Smooth muscle cell (in vitro differentiated cells): ENCODE results near the gene ABCA9. TPM values are rescaled to one million over a fixed set of nuclear protein-coding genes. Genes with fewer than 3 reads are reported as not detected.

Experiments
- DNase-seq: peaks from one replicate; lab custom pipeline; 2025; ENCODE audit not compliant: unreplicated experiment; lab: John Stamatoyannopoulos, UW
- H2AFZ ChIP-seq: fragments of 200-600 bp; sonication (generic); 2 replicates; pipeline ENCODE4 v1.6.0; 2016; ENCODE audit warnings: antibody characterized with exemption, low read depth, mild to moderate bottlenecking
- H3F3A ChIP-seq: fragments of 200-600 bp; sonication (generic); 2 replicates; pipeline ENCODE4 v1.6.0; 2017; ENCODE audit warnings: antibody characterized with exemption, low read depth
- H3K27ac ChIP-seq: fragments of 200-600 bp; sonication (generic); 2 replicates; pipeline ENCODE4 v1.5.1; 2016; ENCODE audit warnings: low read depth, mild to moderate bottlenecking
- H3K27me3 ChIP-seq: fragments of 200-600 bp; sonication (generic); 2 replicates; pipeline ENCODE4 v1.6.1; 2016; ENCODE audit warnings: low read depth, mild to moderate bottlenecking
- H3K36me3 ChIP-seq: fragments of 200-600 bp; sonication (generic); 2 replicates; pipeline ENCODE4 v1.5.1; 2016; ENCODE audit warnings: low read depth
- H3K4me1 ChIP-seq: fragments of 200-600 bp; sonication (generic); 2 replicates; pipeline ENCODE4 v1.5.1; 2016; ENCODE audit warnings: low read depth
- H3K4me2 ChIP-seq: fragments of 200-600 bp; sonication (generic); 2 replicates; pipeline ENCODE4 v1.6.0; 2016; ENCODE audit warnings: mild to moderate bottlenecking
- H3K4me3 ChIP-seq: fragments of 200-600 bp; sonication (generic); 2 replicates; pipeline ENCODE4 v1.5.1; 2016; ENCODE audit warnings: mild to moderate bottlenecking
- H3K79me2 ChIP-seq: fragments of 200-600 bp; sonication (generic); 2 replicates; pipeline ENCODE4 v1.6.0; 2016; ENCODE audit warnings: low read depth, mild to moderate bottlenecking
- H3K9ac ChIP-seq: fragments of 200-600 bp; sonication (generic); 2 replicates; pipeline ENCODE4 v1.6.0; 2016; ENCODE audit warnings: low read depth
- H3K9me3 ChIP-seq: fragments of 200-600 bp; sonication (generic); replicated peaks from 2 replicates; pipeline ENCODE4 v1.5.1; 2016; ENCODE audit warnings: low read depth
- H4K20me1 ChIP-seq: fragments of 200-600 bp; sonication (generic); 2 replicates; pipeline ENCODE4 v1.6.0; 2016; ENCODE audit warnings: low read depth
- WGBS: methylation state at CpG from one replicate; pipeline ENCODE4 v1.1.7; 2016; ENCODE audit warnings: low lambda C conversion rate; 5-methylcytosine and 5-hydroxymethylcytosine counted together
- polyA plus RNA-seq: library from polyadenylated mRNA; unstranded; fragments of >200 nt; fragmentation: Nextera tagmentation; extraction: Ambion mirVana; gene quantifications from 2 replicates; pipeline ENCODE4 v1.2.1, GENCODE V29; 2016
- total RNA-seq: library from RNA; depleted of rRNA; stranded (reverse); fragments of >200 nt; gene quantifications from 2 replicates; pipeline ENCODE4 v1.2.3, GENCODE V29; 2014
- TF ChIP-seq, protein P1 (sequence below): fragments of 200-600 bp; sonication (generic); IDR thresholded peaks from 2 replicates; pipeline ENCODE4 v1.5.1; 2017; ENCODE audit warnings: borderline replicate concordance, mild to moderate bottlenecking, antibody characterized with exemption; ENCODE audit not compliant: insufficient read depth, poor library complexity, severe bottlenecking

ABCA9 gene
- total and polyA plus RNA-seq, 2 experiments from 2014 or later, result not detected

- no peak overlapping the region for H2AFZ ChIP-seq
- no peaks in the 10 kb centered on the region for H3K27me3 ChIP-seq
- H3K36me3 ChIP-seq, result no peaks in the 10 kb centered on the region
- TF ChIP-seq, protein P1, sequence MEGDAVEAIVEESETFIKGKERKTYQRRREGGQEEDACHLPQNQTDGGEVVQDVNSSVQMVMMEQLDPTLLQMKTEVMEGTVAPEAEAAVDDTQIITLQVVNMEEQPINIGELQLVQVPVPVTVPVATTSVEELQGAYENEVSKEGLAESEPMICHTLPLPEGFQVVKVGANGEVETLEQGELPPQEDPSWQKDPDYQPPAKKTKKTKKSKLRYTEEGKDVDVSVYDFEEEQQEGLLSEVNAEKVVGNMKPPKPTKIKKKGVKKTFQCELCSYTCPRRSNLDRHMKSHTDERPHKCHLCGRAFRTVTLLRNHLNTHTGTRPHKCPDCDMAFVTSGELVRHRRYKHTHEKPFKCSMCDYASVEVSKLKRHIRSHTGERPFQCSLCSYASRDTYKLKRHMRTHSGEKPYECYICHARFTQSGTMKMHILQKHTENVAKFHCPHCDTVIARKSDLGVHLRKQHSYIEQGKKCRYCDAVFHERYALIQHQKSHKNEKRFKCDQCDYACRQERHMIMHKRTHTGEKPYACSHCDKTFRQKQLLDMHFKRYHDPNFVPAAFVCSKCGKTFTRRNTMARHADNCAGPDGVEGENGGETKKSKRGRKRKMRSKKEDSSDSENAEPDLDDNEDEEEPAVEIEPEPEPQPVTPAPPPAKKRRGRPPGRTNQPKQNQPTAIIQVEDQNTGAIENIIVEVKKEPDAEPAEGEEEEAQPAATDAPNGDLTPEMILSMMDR, result no peak
- H3K9me3 ChIP-seq, result no peaks in the 10 kb centered on the region
- H3K4me1 ChIP-seq, result peaks cover 4% of the 10 kb centered on the region
- H3K9ac ChIP-seq, result no peak overlapping the region
- no peaks in the 10 kb centered on the region for H3F3A ChIP-seq
- no peaks in the 10 kb centered on the region for H3K79me2 ChIP-seq
- no peak for DNase-seq
- H3K4me2 ChIP-seq, result no peak overlapping the region
- no peaks in the 10 kb centered on the region for H4K20me1 ChIP-seq
- WGBS, result 81% methylated on average over 2 of the region's 2 CpGs
- no peak overlapping the region for H3K27ac ChIP-seq
- no peak overlapping the region for H3K4me3 ChIP-seq
Observed at GRCh38 chr17:69048634-69049033, 12.1 kb downstream of the ABCA9 start.

DNA sequence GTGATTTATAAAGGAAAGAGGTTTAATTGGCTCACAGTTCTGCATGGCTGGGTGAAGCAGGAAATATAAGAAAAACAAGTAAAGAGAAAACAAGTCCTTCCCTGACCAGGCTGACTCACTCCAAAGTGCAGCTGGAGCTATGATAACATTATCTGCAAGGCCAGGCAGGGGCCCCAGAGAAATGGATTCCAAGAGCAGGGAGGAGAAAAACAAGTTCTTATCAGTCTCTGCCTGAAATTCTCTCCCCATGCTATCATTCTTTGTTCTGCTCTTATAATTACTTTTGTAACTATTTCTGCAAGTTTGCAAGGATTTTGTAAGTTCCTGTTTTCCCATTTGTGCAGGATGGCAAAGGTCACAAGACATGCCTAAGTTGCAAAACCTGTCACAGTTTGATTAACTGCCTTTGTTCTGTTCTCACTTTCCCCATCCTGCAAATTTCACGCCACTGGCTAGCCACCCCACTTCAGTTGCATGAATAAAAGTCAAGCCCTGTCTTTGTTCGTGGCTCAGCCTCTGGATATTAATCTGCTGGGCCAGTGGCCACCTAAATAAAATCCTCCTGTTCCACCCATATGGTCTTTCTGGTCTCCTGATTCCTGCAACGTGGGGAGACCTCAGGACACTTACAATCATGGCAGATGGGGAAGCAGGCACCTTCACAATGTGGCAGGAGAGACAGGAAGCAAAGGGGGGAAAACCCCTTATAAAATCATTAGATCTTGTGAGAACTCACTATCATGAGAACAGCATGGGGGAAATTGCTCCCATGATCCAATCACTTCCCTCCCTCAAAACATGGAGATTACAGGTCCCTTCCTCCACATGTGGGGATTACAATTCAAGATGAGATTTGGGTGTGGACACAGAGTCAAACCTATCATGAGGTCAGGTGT, 13.1 kb downstream of the ABCA9 start:
- no peaks in the 10 kb centered on the region for H4K20me1 ChIP-seq
- no peak overlapping the region for H3K9ac ChIP-seq
- no peak overlapping the region for H2AFZ ChIP-seq

GRCh38 chr17:69046121-69046807, 14.5 kb downstream of the ABCA9 start:
- H3F3A ChIP-seq, result no peaks in the 10 kb centered on the region
- TF ChIP-seq, protein P1, result no peak
- H3K4me2 ChIP-seq, result no peak overlapping the region
- no peak overlapping the region for H3K27ac ChIP-seq
- H3K36me3 ChIP-seq, result no peaks in the 10 kb centered on the region
- no peaks in the 10 kb centered on the region for H3K79me2 ChIP-seq
- H2AFZ ChIP-seq, result no peak overlapping the region
- H3K4me3 ChIP-seq, result no peak overlapping the region
- DNase-seq, result no peak
- H3K9ac ChIP-seq, result no peak overlapping the region
- H3K9me3 ChIP-seq, result no peaks in the 10 kb centered on the region
- 32% methylated on average over 4 of the region's 4 CpGs for WGBS
- no peaks in the 10 kb centered on the region for H3K27me3 ChIP-seq
- no peaks in the 10 kb centered on the region for H4K20me1 ChIP-seq
- H3K4me1 ChIP-seq, result peaks cover 4% of the 10 kb centered on the region

More for the DNA sequence above, 13.1 kb downstream of the ABCA9 start:
- Histone ChIP-seq H3K9me3 (no peaks in the 10 kb centered on the region), H3K4me1 (peaks cover 4% of the 10 kb centered on the region), H3K4me2 (peak overlapping the region; percentile 41), H3F3A (no peaks in the 10 kb centered on the region), H3K27me3 (no peaks in the 10 kb centered on the region), H3K27ac (peak overlapping the region; percentile 20), H3K4me3 (no peak overlapping the region), H3K79me2 (no peaks in the 10 kb centered on the region), H3K36me3 (no peaks in the 10 kb centered on the region)
- DNase-seq, result no peak
- TF ChIP-seq, protein P1, result no peak
- WGBS, result 36% methylated on average over 3 of the region's 3 CpGs
